Suprapubic skin (tissue), 4 donors: ENCODE results near the gene KCND1. TPM values are rescaled to one million over a fixed set of nuclear protein-coding genes. Genes with fewer than 3 reads are reported as not detected.

Experiments used
- DNase-seq, 2 donors: peaks; one replicate each; pipeline ENCODE4 v3.0.0-alpha.2; 2019; ENCODE audit warnings: low spot score in 2 of 2
- H3K27ac ChIP-seq: fragments of 200-600 bp; sonication (generic); one replicate; pipeline ENCODE4 v1.5.1; 2019
- H3K27me3 ChIP-seq: fragments of 200-600 bp; sonication (generic); one replicate; pipeline ENCODE4 v1.5.1; 2019
- H3K36me3 ChIP-seq: fragments of 200-600 bp; sonication (generic); one replicate; pipeline ENCODE4 v1.5.1; 2019
- H3K4me1 ChIP-seq: fragments of 200-600 bp; sonication (generic); one replicate; pipeline ENCODE4 v1.5.1; 2019
- H3K4me3 ChIP-seq: fragments of 200-600 bp; sonication (generic); one replicate; pipeline ENCODE4 v1.5.1; 2019; ENCODE audit warnings: mild to moderate bottlenecking
- H3K9me3 ChIP-seq: fragments of 200-600 bp; sonication (generic); one replicate; pipeline ENCODE4 v1.5.1; 2019
- EP300 ChIP-seq: sonication (generic); formaldehyde crosslinking; IDR thresholded peaks from one replicate; pipeline ENCODE4 v1.6.1; 2017; ENCODE audit warnings: antibody characterized with exemption
- POLR2A ChIP-seq, 2 donors: fragments of 450-650 bp; IDR thresholded peaks; one replicate each; pipeline ENCODE4 v1.6.1; 2017; ENCODE audit warnings: antibody characterized with exemption in 2 of 2, mild to moderate bottlenecking in 2 of 2, moderate library complexity in 2 of 2
- POLR2AphosphoS5 ChIP-seq, 3 donors: sonication (generic); formaldehyde crosslinking; IDR thresholded peaks; one replicate each; pipeline ENCODE4 v1.6.1; 2017; ENCODE audit warnings: antibody characterized with exemption in 3 of 3
- WGBS: methylation state at CpG from one replicate; pipeline ENCODE4 v1.1.5; 2018; 5-methylcytosine and 5-hydroxymethylcytosine counted together
- total RNA-seq, 4 donors: library from RNA; depleted of rRNA; stranded (reverse); fragments of >200 nt; gene quantifications; one replicate each; pipeline ENCODE4 v1.1.0, GENCODE V29; 2016
- TF ChIP-seq, protein P1 (sequence below), 2 donors: fragments of 200-600 bp in 1 of 2; fragments of 450-650 bp in 1 of 2; sonication (generic) in 1 of 2; IDR thresholded peaks; one replicate each; pipeline ENCODE4 v1.5.1; 2016 to 2019; ENCODE audit warnings: antibody characterized with exemption in 2 of 2, mild to moderate bottlenecking in 1 of 2, moderate library complexity in 1 of 2

KCND1 gene
- total RNA-seq, 4 donors from 2014 or later = 0.55 to 2.8 (median 1.3) TPM

DNA sequence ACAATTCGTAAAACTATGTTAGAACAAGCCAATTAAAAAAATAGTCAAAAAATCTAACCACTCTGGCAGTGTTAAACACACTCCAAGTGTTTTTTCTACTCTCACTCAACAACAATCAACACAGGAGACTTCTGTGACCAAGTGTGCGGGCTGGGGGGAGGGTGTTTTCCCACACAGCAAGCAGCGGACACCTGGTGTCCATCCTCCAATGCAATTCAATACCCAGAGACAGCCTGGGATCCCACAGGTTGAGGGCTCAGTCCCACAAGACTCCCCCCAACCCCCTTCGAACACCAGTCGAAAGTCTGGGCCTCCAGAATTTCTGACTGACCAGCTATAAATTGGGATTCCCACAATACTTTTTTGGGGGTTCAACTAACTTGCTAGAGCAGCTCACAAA is 44.5 kb downstream of the KCND1 start:
- 73% methylated on average over 5 of the region's 5 CpGs for WGBS
- Histone ChIP-seq H3K36me3 (peaks cover 37% of the 10 kb centered on the region), H3K27me3 (no peaks in the 10 kb centered on the region), H3K4me3 (no peak overlapping the region), H3K27ac (no peak overlapping the region), H3K9me3 (no peaks in the 10 kb centered on the region), H3K4me1 (no peaks in the 10 kb centered on the region)
- TF ChIP-seq POLR2AphosphoS5 (IDR thresholded peaks at IDR 0.05) (no peak), EP300 (no peak), POLR2A (IDR thresholded peaks at IDR 0.05) (no peak)
- TF ChIP-seq, protein P1, sequence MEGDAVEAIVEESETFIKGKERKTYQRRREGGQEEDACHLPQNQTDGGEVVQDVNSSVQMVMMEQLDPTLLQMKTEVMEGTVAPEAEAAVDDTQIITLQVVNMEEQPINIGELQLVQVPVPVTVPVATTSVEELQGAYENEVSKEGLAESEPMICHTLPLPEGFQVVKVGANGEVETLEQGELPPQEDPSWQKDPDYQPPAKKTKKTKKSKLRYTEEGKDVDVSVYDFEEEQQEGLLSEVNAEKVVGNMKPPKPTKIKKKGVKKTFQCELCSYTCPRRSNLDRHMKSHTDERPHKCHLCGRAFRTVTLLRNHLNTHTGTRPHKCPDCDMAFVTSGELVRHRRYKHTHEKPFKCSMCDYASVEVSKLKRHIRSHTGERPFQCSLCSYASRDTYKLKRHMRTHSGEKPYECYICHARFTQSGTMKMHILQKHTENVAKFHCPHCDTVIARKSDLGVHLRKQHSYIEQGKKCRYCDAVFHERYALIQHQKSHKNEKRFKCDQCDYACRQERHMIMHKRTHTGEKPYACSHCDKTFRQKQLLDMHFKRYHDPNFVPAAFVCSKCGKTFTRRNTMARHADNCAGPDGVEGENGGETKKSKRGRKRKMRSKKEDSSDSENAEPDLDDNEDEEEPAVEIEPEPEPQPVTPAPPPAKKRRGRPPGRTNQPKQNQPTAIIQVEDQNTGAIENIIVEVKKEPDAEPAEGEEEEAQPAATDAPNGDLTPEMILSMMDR (IDR thresholded peaks at IDR 0.05) = no peak
- no peak for DNase-seq

DNA sequence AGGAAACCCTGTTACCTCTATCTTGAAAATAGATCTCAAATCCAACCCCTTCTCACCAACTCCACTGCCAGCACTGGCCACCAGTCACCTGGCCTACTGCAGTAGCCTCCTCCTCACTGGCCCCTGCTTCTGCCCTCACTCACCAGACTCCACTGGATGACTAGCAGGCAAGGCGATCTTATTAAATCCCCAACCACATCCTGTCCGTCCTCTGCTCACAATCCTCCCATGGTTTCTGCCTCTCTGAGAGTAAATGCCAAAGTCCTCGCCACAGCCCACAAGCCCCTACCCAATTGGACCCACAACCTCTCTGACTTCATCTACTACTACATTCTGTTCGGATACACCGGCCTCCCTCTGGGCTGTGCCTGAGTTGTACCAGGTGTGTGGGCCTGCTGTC is 47.4 kb downstream of the KCND1 start:
- Histone ChIP-seq H3K36me3 (peaks cover 27% of the 10 kb centered on the region), H3K27me3 (no peaks in the 10 kb centered on the region), H3K27ac (no peak overlapping the region), H3K9me3 (no peaks in the 10 kb centered on the region), H3K4me1 (peaks cover 8% of the 10 kb centered on the region), H3K4me3 (no peak overlapping the region)
- no peak for DNase-seq
- TF ChIP-seq, protein P1 (IDR thresholded peaks at IDR 0.05) = no peak
- WGBS = 88% methylated on average over 5 of the region's 5 CpGs

DNA sequence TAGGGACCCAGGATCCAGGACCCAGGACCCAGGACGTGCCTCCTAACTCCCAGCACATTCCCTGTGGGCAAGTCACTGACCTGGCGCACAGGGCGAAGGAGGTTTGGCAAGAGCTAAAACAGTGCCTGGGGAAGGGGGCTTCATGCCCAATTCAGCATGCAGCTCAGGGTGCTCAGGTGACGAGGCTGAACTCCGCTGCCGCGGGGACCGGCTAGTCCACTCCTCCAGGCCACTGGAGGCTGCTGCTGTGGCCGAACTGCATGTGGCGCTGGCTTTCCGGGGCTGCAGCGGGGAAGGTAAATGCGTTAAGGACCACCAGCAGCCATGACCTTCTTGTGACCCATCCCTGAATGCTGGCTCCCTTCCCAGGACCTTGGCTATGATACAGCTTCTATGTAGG is 47.9 kb downstream of the KCND1 start:
- WGBS = 95% methylated on average over 4 of the region's 13 CpGs
- no peak overlapping the region for H3K4me3 ChIP-seq
- H3K4me1 ChIP-seq = peaks cover 9% of the 10 kb centered on the region
- H3K27me3 ChIP-seq = no peaks in the 10 kb centered on the region
- no peak overlapping the region for H3K27ac ChIP-seq
- peaks cover 26% of the 10 kb centered on the region for H3K36me3 ChIP-seq
- no peak for DNase-seq
- TF ChIP-seq EP300 (no peak), POLR2AphosphoS5 (IDR thresholded peaks at IDR 0.05) (no peak), POLR2A (IDR thresholded peaks at IDR 0.05) (no peak)
- TF ChIP-seq, protein P1 (IDR thresholded peaks at IDR 0.05) = no peak
- H3K9me3 ChIP-seq = no peaks in the 10 kb centered on the region

DNA sequence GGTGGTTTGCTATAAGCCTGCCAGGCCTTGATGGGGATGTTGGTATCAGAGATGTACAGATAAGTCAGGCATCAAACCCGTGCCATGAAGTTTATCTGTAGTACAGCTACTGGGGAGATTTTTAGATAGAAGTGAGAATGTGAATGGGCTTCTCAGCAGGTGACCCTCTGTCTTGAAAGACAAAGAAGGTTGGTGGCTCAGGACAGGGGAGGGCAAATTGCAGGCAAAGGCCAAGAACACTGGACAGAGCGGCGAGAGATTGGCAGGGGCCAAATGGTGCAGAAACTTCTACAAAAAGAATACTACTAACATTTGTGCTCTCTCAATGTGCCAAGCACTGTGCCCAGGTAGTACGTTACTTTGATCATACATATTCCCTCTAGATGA is 50.9 kb downstream of the KCND1 start:
- no peak for DNase-seq
- 73% methylated on average over 4 of the region's 4 CpGs for WGBS
- Histone ChIP-seq H3K27ac (no peak overlapping the region), H3K4me3 (no peak overlapping the region), H3K4me1 (peaks cover 28% of the 10 kb centered on the region), H3K9me3 (no peaks in the 10 kb centered on the region), H3K27me3 (no peaks in the 10 kb centered on the region), H3K36me3 (peaks cover 26% of the 10 kb centered on the region)
- TF ChIP-seq EP300 (no peak), POLR2A (IDR thresholded peaks at IDR 0.05) (no peak), POLR2AphosphoS5 (IDR thresholded peaks at IDR 0.05) (no peak)
- TF ChIP-seq, protein P1 (IDR thresholded peaks at IDR 0.05) = no peak

DNA sequence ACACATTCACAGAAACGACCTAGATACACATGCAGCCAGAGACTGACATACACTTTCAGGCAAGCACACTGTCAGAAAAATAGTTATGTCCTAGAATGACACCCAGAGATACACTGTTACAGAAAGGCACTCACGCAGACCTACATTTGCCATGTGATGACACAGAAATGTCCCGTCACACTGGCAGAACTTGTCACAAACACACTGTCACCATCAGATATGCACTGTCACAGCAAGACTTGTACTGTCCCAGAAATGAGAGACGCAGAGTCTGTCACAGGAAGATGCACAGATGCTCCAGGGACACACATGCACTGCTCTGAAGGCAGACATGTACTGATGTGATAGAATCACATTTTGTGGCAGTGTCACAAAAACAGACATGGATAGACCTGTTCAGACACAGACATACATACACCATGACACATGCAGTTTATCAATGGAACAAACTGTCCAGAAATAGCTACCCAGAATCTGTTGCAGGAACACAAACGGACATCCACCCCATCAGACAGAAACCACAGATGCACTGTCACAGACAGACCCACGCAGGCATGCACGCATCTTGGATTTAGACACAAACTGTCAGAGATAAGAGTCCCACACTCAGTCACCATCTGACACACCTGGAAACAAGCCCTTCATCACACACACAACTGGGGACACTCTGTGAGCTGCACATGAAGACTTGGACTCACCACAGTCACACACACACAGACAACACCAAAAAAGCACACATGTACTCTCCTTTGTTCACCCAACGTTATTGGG is 51.5 kb downstream of the KCND1 start:
- TF ChIP-seq POLR2AphosphoS5 (IDR thresholded peaks at IDR 0.05) (no peak), EP300 (no peak), POLR2A (IDR thresholded peaks at IDR 0.05) (no peak)
- TF ChIP-seq, protein P1 (IDR thresholded peaks at IDR 0.05) = no peak
- H3K4me1 ChIP-seq = peaks cover 28% of the 10 kb centered on the region
- WGBS = 34% methylated on average over 7 of the region's 8 CpGs
- no peak for DNase-seq
- peak overlapping the region; percentile 66 for H3K4me3 ChIP-seq
- H3K36me3 ChIP-seq = peaks cover 24% of the 10 kb centered on the region
- H3K27me3 ChIP-seq = no peaks in the 10 kb centered on the region
- H3K9me3 ChIP-seq = no peaks in the 10 kb centered on the region
- peak overlapping the region; percentile 81 for H3K27ac ChIP-seq
